Measurements from ENCODE around the gene PTPN23. TPM values are rescaled to one million over a fixed set of nuclear protein-coding genes. Genes with fewer than 3 reads are reported as not detected.

Gene PTPN23
- total RNA-seq, 1 experiment from 2014 or later, result 6.8 TPM

DNA sequence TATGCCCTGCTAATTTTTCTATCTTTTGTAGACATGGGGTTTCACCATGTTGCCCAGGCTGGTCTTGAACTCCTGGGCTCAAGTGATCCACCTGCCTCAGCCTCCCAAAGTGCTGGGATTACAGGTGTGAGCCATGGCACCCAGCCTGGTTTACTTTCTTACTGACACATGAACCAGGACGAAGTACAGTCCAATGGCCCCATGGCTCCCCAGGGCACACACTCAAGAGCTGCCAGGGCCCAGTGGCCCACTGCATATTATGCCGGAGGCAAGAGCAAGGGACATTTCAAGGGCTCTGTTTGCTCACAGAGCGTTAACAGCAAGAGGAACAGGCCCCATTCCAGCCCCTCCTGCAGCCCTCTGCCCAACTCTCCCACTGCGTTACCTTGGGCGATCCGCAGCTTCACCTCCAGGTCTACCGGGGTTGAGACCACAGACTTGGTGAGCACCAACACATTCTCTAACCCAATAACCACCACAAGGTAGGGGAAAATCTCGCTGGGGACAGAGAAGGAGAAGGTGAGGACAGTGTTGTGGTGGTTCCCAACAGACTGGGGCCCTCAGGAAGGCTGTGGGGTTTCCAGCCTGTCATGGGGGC lies 42.8 kb downstream of the PTPN23 start:
- no peak overlapping the region for H3K27ac ChIP-seq
- H3K27me3 ChIP-seq (replicated peaks), result no peaks in the 10 kb centered on the region
- no peak for DNase-seq (ENCODE audit: low read depth in 1 of 2, low spot score in 2 of 2)
- peaks cover 20% of the 10 kb centered on the region; the same call in 1 of the 2 replicates for H3K36me3 ChIP-seq
- H3K4me3 ChIP-seq, result no peak overlapping the region
- no peaks in the 10 kb centered on the region for H3K9me3 ChIP-seq (replicated peaks)
- peaks cover 10% of the 10 kb centered on the region for H3K4me1 ChIP-seq (replicated peaks)

DNA sequence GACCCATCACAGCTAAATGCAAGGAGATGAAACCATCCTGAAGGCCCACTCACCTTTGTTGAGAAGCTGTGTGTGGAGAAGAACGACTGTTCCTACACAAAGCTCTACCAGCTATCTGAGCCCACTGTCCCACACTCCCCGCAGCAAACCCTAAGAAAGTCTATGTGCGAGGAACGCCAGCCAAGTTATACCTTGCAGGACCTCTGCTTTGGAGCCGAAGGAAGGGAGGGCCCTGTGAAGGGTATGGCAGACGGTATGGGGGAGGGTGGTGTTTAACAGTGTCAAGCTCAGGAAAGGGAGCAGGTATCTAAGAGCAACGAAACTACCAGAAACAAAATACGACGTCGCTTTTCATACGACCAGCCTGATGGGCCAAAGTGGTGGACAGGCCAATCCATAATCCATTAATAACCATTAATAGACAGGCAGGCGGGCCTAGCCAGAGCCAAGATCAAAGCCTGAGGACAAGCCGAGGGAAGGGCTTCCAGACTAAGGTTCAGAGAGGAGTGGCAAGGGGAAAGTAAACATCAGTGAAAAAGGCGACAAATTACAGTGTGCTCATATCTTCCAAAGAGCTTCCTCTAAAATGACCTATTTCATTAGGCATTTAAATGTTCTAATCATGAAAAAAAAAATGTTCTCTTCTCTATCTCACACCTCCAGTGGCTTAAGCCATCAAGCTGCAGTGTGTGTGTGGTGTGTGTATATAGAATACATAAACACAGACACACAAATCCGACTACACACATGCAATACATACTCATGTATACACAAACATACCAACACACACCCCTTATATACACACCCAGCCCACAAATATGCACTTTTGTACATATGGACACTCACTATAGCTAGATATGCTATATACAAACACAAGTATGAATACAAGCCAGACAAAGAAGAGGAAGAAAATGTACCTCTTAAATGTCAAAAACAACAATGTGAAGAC lies 43.9 kb downstream of the PTPN23 start:
- Histone ChIP-seq H3K27ac (no peak overlapping the region), H3K4me1 (replicated peaks) (peaks cover 10% of the 10 kb centered on the region), H3K36me3 (peaks cover 20% of the 10 kb centered on the region; the same call in 1 of the 2 replicates), H3K27me3 (replicated peaks) (no peaks in the 10 kb centered on the region), H3K9me3 (replicated peaks) (no peaks in the 10 kb centered on the region), H3K4me3 (no peak overlapping the region)
- DNase-seq (ENCODE audit: low read depth in 1 of 2, low spot score in 2 of 2), result no peak

DNA sequence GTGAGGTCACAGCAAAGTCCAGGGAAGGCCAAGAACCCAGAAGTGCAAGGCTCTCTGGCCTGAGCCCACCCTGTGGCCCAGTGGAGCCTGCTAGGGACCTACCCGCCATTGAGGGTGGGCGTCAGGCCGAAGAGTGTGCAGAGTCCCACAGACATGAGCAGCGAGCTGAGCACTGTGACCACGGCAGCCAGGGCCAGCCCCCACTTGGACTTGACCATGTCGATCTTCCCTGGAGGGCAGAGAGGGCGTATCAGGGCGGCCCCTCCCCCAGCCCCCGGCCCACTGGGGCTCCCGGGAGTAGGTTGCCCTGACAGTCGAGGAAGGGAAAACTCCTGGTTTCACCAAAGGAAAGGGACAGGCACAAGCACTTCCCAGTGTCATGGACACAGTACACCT lies 44.6 kb downstream of the PTPN23 start:
- Histone ChIP-seq H3K27ac (no peak overlapping the region), H3K4me3 (no peak overlapping the region), H3K27me3 (replicated peaks) (no peaks in the 10 kb centered on the region), H3K36me3 (peaks cover 17% of the 10 kb centered on the region; the same call in 1 of the 2 replicates), H3K9me3 (replicated peaks) (no peaks in the 10 kb centered on the region), H3K4me1 (replicated peaks) (peaks cover 10% of the 10 kb centered on the region)
- no peak for DNase-seq (ENCODE audit: low read depth in 1 of 2, low spot score in 2 of 2)

DNA sequence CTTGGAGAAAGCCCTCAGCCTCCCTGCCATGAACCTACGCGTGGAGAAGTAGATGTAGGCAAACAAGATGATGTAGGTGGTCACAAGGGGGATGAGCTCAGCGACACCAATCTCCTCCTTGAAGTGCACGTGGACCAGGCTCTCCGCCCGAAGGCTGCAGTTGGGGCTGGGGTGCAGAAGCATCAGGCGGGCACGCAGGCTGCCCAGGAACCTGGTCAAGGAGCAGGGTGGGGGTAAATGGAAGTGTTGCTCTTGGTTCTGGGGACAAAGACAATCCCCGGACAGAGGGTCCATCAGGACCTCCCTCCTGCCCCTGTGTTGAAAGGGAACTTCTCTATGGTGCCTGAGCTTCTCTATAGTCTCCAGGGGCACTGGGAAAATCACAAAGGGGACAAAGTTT lies 45.1 kb downstream of the PTPN23 start:
- no peak overlapping the region for H3K27ac ChIP-seq
- H3K4me1 ChIP-seq (replicated peaks), result peaks cover 7% of the 10 kb centered on the region
- peaks cover 11% of the 10 kb centered on the region; the same call in 1 of the 2 replicates for H3K36me3 ChIP-seq
- no peak overlapping the region for H3K4me3 ChIP-seq
- no peaks in the 10 kb centered on the region for H3K27me3 ChIP-seq (replicated peaks)
- H3K9me3 ChIP-seq (replicated peaks), result no peaks in the 10 kb centered on the region
- no peak for DNase-seq (ENCODE audit: low read depth in 1 of 2, low spot score in 2 of 2)

DNA sequence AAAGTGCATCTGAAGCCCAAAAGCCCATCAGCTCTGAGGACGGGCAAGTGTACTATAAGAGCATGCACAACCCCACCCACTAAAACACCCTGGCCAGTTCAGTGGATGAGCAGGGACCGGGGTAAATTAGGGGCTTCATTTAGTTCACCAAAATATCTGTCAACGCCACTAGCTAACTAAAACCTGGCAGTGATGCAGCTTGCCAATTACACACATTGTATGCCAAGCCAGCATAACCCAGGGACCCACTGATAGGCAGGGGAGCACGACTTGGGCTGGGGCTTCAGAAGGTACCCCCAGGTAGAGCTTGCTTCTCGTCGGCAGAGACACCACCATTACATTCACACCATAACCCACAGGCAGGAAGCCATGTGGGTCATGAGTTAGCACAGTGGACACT lies 47.0 kb downstream of the PTPN23 start:
- Histone ChIP-seq H3K27me3 (replicated peaks) (no peaks in the 10 kb centered on the region), H3K36me3 (no peaks in the 10 kb centered on the region; the same call in 1 of the 2 replicates), H3K4me1 (replicated peaks) (no peaks in the 10 kb centered on the region), H3K27ac (no peak overlapping the region), H3K4me3 (no peak overlapping the region), H3K9me3 (replicated peaks) (no peaks in the 10 kb centered on the region)
- DNase-seq (ENCODE audit: low read depth in 1 of 2, low spot score in 2 of 2), result no peak

DNA sequence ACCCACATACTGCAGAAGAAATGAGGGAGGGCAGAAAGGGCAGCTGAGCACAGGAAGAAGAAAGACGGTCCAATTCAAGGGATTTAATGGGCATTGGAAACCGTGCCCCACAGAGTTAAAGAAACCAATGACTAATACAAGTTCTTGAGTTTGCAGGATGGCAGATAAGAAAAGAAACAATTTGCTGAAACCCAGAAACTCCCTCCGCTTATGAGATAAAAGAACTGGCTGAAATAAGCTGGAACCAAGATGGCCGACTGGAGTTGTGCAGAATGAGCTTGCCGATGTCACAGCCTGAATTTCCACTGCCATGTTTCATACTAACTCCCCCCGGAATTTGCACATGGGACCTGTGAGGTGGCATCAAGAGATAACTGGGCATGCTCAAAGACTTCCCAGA lies 47.8 kb downstream of the PTPN23 start:
- no peaks in the 10 kb centered on the region for H3K4me1 ChIP-seq (replicated peaks)
- H3K4me3 ChIP-seq, result no peak overlapping the region
- DNase-seq (ENCODE audit: low read depth in 1 of 2, low spot score in 2 of 2), result no peak

DNA sequence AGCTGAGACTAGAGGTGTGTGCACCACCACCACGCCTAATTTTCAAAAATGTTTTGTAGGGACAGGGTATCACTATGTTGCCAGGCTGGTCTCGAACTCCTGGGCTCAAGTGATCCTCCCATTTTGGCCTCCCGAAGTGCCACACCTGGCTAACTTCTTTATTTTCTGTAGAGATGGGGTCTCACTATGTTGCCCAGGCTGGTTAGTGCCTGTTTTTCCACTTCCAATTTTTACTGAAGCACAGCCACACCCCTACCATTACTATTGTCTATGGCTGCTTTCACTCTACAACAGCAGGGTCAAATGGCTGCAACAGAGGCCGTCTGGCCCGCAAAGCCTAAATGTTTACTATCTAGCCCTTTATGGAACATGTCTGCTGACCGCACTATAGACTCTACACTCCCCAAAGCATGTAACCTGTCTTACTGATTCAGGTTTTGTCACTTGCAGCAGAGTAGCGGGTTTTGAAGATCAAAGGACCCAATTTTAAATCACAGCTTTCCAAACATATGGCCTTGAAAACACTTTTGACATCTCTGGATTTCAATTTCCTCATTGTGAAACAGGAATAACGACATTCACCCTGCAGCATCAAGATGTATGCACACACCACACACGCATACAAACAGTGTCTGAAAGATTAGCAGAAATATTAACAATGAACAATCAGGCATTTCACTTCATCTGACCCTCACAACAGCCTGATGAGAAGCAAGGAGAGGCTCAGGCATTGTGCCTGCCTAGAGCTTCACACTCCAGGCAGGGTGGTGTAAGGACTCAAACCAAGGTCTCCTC lies 48.9 kb downstream of the PTPN23 start:
- no peak for DNase-seq (ENCODE audit: low read depth in 1 of 2, low spot score in 2 of 2)
- Histone ChIP-seq H3K27ac (no peak overlapping the region), H3K36me3 (peaks cover 6% of the 10 kb centered on the region; the same call in 1 of the 2 replicates), H3K4me1 (replicated peaks) (no peaks in the 10 kb centered on the region), H3K4me3 (no peak overlapping the region), H3K27me3 (replicated peaks) (no peaks in the 10 kb centered on the region), H3K9me3 (replicated peaks) (no peaks in the 10 kb centered on the region)

More for the DNA sequence above, 47.8 kb downstream of the PTPN23 start:
- Histone ChIP-seq H3K9me3 (replicated peaks) (no peaks in the 10 kb centered on the region), H3K36me3 (no peaks in the 10 kb centered on the region; the same call in 1 of the 2 replicates), H3K27ac (no peak overlapping the region), H3K27me3 (replicated peaks) (no peaks in the 10 kb centered on the region)

DNA sequence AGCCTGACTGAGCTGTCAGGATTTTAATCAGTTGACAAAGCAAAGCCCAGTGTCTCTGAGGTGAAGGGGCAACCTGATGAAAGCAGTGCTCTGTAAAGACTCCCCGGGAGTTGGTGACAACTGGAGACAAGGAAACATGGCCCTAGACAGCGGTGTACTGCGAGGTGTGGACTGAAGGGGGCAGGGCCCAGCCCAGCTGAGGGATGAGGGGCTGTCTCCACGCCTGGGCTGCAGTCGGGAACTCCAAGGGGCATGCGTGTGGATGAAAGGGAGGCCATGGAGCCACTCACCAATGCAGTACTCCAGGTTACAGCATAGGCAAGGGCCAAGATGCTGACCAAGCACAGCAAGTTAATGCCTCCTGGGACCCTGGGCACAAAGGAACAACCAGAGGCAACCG lies 49.8 kb downstream of the PTPN23 start:
- Histone ChIP-seq H3K4me3 (no peak overlapping the region), H3K4me1 (replicated peaks) (no peaks in the 10 kb centered on the region), H3K27ac (no peak overlapping the region), H3K27me3 (replicated peaks) (no peaks in the 10 kb centered on the region), H3K36me3 (peaks cover 6% of the 10 kb centered on the region; the same call in 1 of the 2 replicates), H3K9me3 (replicated peaks) (no peaks in the 10 kb centered on the region)
- DNase-seq (ENCODE audit: low read depth in 1 of 2, low spot score in 2 of 2), result no peak

DNA sequence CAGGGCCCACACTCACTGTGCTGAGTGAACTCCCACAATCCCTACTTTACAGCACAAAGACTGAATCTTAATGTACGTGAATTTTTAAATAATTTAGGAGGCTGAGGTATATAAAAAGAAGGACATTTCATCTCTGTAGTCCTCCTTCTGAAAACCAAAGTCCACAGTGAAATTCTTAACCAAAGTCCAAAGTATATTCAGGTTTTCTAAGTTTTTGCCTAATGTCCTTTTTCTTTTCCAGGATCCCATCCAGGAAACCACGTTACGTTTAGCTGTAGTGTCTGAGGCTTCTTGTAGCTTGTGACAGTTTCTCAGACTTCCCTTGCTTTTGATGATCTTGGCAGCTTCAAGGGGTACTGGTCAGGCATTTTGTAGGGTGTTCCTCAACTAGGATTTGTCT lies 50.4 kb downstream of the PTPN23 start:
- no peak for DNase-seq (ENCODE audit: low read depth in 1 of 2, low spot score in 2 of 2)
- Histone ChIP-seq H3K36me3 (peaks cover 6% of the 10 kb centered on the region; the same call in 1 of the 2 replicates), H3K27ac (no peak overlapping the region), H3K27me3 (replicated peaks) (no peaks in the 10 kb centered on the region), H3K9me3 (replicated peaks) (no peaks in the 10 kb centered on the region), H3K4me1 (replicated peaks) (no peaks in the 10 kb centered on the region), H3K4me3 (no peak overlapping the region)

DNA sequence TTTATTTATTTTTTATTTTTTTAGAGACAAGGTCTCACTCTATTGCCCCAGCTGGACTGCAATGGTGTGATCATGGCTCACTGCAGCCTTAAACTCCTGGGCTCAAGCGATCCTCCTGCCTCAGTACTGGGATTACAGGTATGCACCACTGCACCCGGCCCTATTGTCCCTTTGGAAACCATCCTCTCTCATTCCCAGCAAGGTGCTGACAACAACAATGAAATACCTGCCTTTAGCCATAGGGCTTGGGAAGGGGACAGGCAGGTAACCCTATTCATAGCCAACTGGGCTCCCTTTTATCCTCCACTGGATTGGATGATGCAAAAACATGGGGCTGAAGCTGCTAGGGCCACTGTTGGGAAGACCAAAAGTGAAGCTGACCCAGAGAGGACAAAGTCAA lies 51.9 kb downstream of the PTPN23 start:
- no peak overlapping the region for H3K27ac ChIP-seq
- no peak for DNase-seq (ENCODE audit: low read depth in 1 of 2, low spot score in 2 of 2)
- no peaks in the 10 kb centered on the region for H3K4me1 ChIP-seq (replicated peaks)
- no peak overlapping the region for H3K4me3 ChIP-seq
- H3K36me3 ChIP-seq, result peaks cover 6% of the 10 kb centered on the region; the same call in 1 of the 2 replicates
- H3K9me3 ChIP-seq (replicated peaks), result no peaks in the 10 kb centered on the region
- H3K27me3 ChIP-seq (replicated peaks), result no peaks in the 10 kb centered on the region

DNA sequence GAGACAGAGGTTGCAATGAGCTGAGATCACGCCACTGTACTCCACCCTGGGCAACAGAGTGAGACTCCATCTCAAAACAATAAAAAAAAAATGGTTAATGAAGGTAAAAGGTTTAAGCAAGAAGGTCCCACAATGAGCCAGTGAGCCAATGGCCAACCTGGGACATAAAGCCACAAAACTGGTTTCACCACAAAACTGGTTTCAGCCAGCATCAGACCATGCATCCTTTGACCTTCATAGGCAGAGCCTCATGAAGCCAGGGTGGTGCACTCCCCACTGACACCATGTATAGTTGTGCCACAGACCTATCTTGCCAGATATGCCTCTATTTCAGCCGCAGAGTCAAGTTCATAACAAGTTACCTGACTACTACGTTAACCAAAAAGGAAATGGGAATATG lies 53.0 kb downstream of the PTPN23 start:
- Histone ChIP-seq H3K9me3 (replicated peaks) (no peaks in the 10 kb centered on the region), H3K36me3 (peaks cover 6% of the 10 kb centered on the region; the same call in 1 of the 2 replicates), H3K4me3 (no peak overlapping the region), H3K4me1 (replicated peaks) (no peaks in the 10 kb centered on the region), H3K27me3 (replicated peaks) (no peaks in the 10 kb centered on the region), H3K27ac (no peak overlapping the region)
- no peak for DNase-seq (ENCODE audit: low read depth in 1 of 2, low spot score in 2 of 2)

DNA sequence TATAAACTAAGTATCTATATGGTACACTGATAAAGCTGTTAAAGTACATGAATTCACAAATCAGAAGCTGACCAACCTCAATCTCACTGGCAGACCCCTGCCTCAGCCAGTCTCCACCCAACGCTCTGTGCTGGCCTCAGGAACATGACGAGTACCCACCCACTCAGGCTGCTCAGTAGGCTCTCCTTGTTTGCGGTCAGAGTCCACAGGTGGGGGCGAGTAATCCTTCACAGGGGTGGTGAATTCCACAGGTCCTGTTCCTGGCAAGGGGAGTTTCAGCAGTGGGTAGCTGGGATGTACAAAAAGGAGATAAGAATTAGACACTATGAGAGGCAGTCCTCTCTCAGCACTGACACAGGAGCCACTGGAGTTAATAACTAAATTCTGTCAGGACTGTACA lies 54.0 kb downstream of the PTPN23 start:
- Histone ChIP-seq H3K4me1 (replicated peaks) (no peaks in the 10 kb centered on the region), H3K9me3 (replicated peaks) (no peaks in the 10 kb centered on the region), H3K27ac (no peak overlapping the region), H3K36me3 (peaks cover 6% of the 10 kb centered on the region; the same call in 1 of the 2 replicates), H3K27me3 (replicated peaks) (no peaks in the 10 kb centered on the region), H3K4me3 (no peak overlapping the region)
- DNase-seq (ENCODE audit: low read depth in 1 of 2, low spot score in 2 of 2), result no peak

DNA sequence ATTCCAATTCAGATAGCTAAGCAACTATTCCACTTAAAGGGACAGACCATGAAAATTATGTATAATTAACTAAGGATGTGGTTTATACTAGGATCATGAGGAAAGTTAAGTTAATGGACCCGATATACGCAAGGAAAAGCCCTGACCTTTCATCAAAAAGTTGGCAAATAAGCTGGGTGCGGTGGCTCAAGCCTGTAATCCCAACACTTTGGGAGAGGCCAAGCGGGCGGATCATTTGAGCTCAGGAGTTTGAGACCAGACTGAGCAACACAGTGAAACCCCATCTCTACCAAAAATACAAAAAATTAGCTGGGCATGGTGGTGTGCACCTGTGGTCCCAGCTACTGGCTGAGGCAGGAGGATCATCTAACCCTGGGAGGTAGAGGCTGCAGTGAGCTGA lies 55.4 kb downstream of the PTPN23 start:
- DNase-seq (ENCODE audit: low read depth in 1 of 2, low spot score in 2 of 2), result no peak
- Histone ChIP-seq H3K36me3 (peaks cover 6% of the 10 kb centered on the region; the same call in 1 of the 2 replicates), H3K4me1 (replicated peaks) (no peaks in the 10 kb centered on the region), H3K4me3 (no peak overlapping the region), H3K27ac (no peak overlapping the region), H3K9me3 (replicated peaks) (no peaks in the 10 kb centered on the region), H3K27me3 (replicated peaks) (no peaks in the 10 kb centered on the region)
